ENCODE results near the gene RAD51. TPM values are rescaled to one million over a fixed set of nuclear protein-coding genes. Genes with fewer than 3 reads are reported as not detected.

The RAD51 gene
- total and polyA plus RNA-seq, 4 donors: 0.95 to 2.2 (median 1.2) TPM

- no peaks in the 10 kb centered on the region for H3K27me3 ChIP-seq (ENCODE audit: control insufficient read depth in 3 of 3, insufficient read depth in 3 of 3, low read length in 2 of 3)
- ATAC-seq (ENCODE audit: insufficient read depth, low FRiP score) (no peak), DNase-seq (no peak)
- H3K4me3 ChIP-seq: no peak overlapping the region
- TF ChIP-seq, protein P1, sequence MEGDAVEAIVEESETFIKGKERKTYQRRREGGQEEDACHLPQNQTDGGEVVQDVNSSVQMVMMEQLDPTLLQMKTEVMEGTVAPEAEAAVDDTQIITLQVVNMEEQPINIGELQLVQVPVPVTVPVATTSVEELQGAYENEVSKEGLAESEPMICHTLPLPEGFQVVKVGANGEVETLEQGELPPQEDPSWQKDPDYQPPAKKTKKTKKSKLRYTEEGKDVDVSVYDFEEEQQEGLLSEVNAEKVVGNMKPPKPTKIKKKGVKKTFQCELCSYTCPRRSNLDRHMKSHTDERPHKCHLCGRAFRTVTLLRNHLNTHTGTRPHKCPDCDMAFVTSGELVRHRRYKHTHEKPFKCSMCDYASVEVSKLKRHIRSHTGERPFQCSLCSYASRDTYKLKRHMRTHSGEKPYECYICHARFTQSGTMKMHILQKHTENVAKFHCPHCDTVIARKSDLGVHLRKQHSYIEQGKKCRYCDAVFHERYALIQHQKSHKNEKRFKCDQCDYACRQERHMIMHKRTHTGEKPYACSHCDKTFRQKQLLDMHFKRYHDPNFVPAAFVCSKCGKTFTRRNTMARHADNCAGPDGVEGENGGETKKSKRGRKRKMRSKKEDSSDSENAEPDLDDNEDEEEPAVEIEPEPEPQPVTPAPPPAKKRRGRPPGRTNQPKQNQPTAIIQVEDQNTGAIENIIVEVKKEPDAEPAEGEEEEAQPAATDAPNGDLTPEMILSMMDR (IDR thresholded peaks at IDR 0.05; ENCODE audit: control extremely low read depth, extremely low read depth): no peak
- H3K27ac ChIP-seq (ENCODE audit: low read depth in 1 of 2, low read length in 1 of 2): no peak overlapping the region
- H3K4me1 ChIP-seq (ENCODE audit: control insufficient read depth in 5 of 5, insufficient read depth in 5 of 5, low read length in 5 of 5): no peaks in the 10 kb centered on the region
- H3K36me3 ChIP-seq (ENCODE audit: control insufficient read depth in 4 of 4, insufficient read depth in 4 of 4, low read length in 4 of 4): no peaks in the 10 kb centered on the region
- no peaks in the 10 kb centered on the region for H3K9me3 ChIP-seq (ENCODE audit: control insufficient read depth in 4 of 4, insufficient read depth in 3 of 4, low read length in 3 of 4)
- H3K9ac ChIP-seq (ENCODE audit: insufficient read depth in 1 of 2, low read length in 2 of 2): no peak overlapping the region
Measured at GRCh38 chr15:40684381-40684780, 10.6 kb upstream of the RAD51 start.

GRCh38 chr15:40685376-40685775 lies 9.6 kb upstream of the RAD51 start:
- H3K9ac ChIP-seq (ENCODE audit: insufficient read depth in 1 of 2, low read length in 2 of 2): no peak overlapping the region
- no peaks in the 10 kb centered on the region for H3K27me3 ChIP-seq (ENCODE audit: control insufficient read depth in 3 of 3, insufficient read depth in 3 of 3, low read length in 2 of 3)
- no peak overlapping the region for H3K27ac ChIP-seq (ENCODE audit: low read depth in 1 of 2, low read length in 1 of 2)
- TF ChIP-seq, protein P1 (IDR thresholded peaks at IDR 0.05; ENCODE audit: control extremely low read depth, extremely low read depth): no peak
- DNase-seq (no peak), ATAC-seq (ENCODE audit: insufficient read depth, low FRiP score) (no peak)
- no peaks in the 10 kb centered on the region for H3K4me1 ChIP-seq (ENCODE audit: control insufficient read depth in 5 of 5, insufficient read depth in 5 of 5, low read length in 5 of 5)
- peaks cover 0 to under 1% (median 0%) of the 10 kb centered on the region in 4 donors for H3K36me3 ChIP-seq (ENCODE audit: control insufficient read depth in 4 of 4, insufficient read depth in 4 of 4, low read length in 4 of 4)
- whole genome bisulfite sequencing, 2 donors: 87 to 94% methylated on average over 2 of the region's 2 CpGs
- no peaks in the 10 kb centered on the region for H3K9me3 ChIP-seq (ENCODE audit: control insufficient read depth in 4 of 4, insufficient read depth in 3 of 4, low read length in 3 of 4)
- H3K4me3 ChIP-seq: no peak overlapping the region

DNA sequence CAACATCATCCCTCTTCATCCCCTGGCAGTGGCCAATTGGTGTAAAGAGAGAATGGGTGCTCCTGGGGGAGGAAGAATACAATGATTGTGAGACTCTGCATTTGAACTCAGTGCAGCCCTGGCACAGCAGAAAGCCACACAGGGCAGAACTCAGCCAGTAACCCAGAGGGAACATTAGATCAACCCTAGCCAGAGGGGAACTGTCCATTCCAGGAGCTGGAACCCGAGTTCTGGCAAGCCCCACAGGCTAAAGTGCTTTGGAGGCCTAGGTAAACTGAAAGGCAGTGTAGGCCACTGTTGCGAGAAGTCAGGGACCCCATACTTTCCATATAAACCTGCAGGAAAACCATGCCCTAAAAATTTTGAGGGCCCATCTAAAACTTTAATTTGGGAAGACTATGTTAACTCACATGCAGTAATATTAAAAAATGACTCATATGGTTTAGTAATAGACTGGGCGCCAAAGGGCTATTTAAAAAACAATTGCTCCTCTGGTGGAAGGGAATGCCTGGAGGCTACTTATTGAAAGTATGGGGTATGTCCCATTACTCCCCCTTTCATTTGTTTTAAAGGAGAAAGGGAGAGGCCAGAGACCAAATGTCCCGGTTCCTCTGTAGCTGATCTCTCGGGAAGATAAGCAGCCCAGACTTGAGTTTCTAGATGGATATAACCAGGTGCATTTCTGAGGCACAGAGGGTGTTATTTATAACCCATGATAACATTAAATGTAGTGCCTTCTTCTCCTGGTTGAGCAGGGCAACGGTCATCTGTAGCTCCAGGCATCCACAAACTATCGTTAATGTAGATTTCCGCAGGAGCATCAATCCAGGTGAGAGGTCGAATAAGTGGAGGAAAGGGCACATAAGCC lies 5.8 kb upstream of the RAD51 start:
- ATAC-seq (ENCODE audit: insufficient read depth, low FRiP score) (no peak), DNase-seq (no peak)
- TF ChIP-seq, protein P1 (IDR thresholded peaks at IDR 0.05; ENCODE audit: control extremely low read depth, extremely low read depth): no peak
- H3K4me1 ChIP-seq (ENCODE audit: control insufficient read depth in 5 of 5, insufficient read depth in 5 of 5, low read length in 5 of 5): peaks cover 0 to 5% (median 0%) of the 10 kb centered on the region in 5 donors
- WGBS, 2 donors: 92 to 94% methylated on average over 9 of the region's 9 CpGs
- no peak overlapping the region for H3K27ac ChIP-seq (ENCODE audit: low read depth in 1 of 2, low read length in 1 of 2)
- H3K4me3 ChIP-seq: no peak overlapping the region
- peaks cover 0 to 12% (median 6%) of the 10 kb centered on the region in 4 donors for H3K36me3 ChIP-seq (ENCODE audit: control insufficient read depth in 4 of 4, insufficient read depth in 4 of 4, low read length in 4 of 4)
- no peaks in the 10 kb centered on the region for H3K9me3 ChIP-seq (ENCODE audit: control insufficient read depth in 4 of 4, insufficient read depth in 3 of 4, low read length in 3 of 4)
- H3K9ac ChIP-seq (ENCODE audit: insufficient read depth in 1 of 2, low read length in 2 of 2): no peak overlapping the region
- H3K27me3 ChIP-seq (ENCODE audit: control insufficient read depth in 3 of 3, insufficient read depth in 3 of 3, low read length in 2 of 3): no peaks in the 10 kb centered on the region
